AG08396 (cell line): Measurements from ENCODE around the gene RNF224.

ENCODE experiments used
- DNase-seq: peaks from one replicate; pipeline ENCODE4 v3.0.0; 2012; ENCODE audit warnings: low spot score, mixed read lengths

The RNF224 gene

DNA sequence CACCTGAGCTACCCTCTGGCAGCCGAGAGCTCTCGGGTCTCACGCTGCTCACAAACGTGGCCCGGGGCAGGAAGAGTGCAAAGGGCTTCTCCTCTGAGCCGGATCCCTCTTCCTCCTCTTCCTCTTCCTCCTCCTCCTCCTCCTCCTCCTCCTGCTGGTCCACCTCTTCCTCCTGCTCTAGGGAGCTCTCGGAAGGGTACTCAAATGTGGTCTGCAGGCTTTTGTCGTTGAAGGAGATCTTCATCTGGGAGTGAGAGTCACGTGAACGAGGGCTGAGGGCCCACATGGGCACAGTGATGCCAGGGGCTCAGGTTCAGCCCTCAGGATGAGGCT is 34.9 kb upstream of the RNF224 start:
- no peak for DNase-seq

- DNase-seq, result no peak
Measured at GRCh38 chr9:137192859-137193258, 34.4 kb upstream of the RNF224 start.

DNA sequence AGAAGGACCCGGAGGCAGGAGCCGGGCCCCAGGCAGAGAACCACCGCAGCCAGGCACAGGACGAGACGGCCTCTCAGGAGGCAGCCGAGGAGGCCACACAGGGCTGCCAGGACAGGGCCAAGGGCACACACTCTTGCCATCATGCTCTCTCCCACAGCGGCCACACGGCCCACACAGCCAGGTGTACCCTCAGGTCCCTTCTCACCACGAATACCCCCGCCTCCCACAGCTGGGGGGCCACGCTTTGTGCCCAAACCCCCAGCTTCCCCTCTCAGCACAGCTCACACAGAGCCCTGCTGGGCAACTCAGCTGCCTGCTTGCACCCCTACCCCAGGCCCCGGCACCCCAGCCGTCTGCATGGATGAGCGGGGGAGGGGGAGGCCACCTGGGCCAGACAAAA is 33.5 kb upstream of the RNF224 start:
- DNase-seq, result no peak

GRCh38 chr9:137194388-137194787 is 32.9 kb upstream of the RNF224 start:
- DNase-seq, result no peak

DNA sequence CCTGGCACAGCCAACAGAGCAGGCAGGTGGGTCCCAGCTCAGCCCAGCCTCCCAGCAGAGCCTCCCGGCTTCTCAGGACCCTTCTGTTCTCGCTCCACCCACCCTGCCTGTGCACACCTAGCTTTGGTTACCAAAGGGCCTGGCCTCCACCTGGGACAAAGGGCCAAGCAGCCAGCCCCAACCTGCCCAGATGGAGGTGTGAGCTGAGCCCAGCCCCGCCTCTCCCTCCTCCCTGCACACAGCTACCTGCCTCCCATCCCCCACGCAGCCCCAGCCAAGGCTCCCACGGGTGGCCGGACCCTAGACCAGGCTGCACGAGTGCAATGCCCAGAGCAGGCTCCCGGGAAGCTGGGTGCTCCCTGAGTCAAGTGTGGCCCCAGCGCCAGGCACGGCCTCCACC is 32.4 kb upstream of the RNF224 start:
- DNase-seq, result no peak

- DNase-seq, result no peak
Measured at GRCh38 chr9:137195525-137196220, 31.6 kb upstream of the RNF224 start.

- DNase-seq, result no peak
Measured at GRCh38 chr9:137198051-137198901, 29.0 kb upstream of the RNF224 start.

- DNase-seq, result no peak
Measured at GRCh38 chr9:137198902-137199283, 28.4 kb upstream of the RNF224 start.

DNA sequence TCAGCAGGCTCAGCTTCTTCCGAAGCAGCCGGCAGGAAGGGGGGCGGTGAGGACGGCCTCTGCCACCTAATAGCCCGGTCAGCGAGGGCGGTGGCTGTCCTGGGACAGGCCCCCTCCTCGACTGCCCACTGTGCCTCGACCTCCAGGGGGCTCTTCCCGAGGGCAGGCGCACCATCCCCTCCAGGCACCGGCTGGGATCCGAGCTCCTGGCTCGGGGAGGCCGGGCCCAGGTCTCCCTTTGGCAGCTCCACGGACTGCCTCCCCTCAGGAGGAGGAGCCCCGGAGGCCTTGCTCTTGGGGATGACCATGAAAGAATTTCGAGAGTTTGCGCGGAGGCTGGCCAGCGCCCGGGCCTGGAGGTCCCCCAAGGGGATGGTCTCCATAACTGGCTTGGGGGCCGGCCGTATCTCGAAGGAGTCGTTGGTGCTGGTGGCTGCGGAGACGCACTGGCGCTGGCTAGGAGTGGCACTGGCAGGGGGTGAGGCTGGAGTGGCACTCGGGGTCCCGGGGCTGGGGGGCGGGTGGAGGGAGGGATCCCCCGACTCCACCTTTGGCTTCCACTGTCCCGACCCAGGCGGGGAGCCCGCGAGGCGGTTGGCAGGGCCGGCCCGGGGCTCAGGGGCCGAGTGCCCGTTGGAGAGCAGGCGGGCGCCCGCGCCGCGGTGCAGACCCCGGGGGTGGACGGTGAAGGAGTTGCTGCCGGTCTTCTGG is 27.7 kb upstream of the RNF224 start:
- no peak for DNase-seq

GRCh38 chr9:137200311-137201204 is 26.7 kb upstream of the RNF224 start, which contains the start of gene TPRN:
Gene TPRN (minus strand): TSS chr9:137200741. CDS start chr9:137200711, 30 bp downstream.
- peak; percentile 100 for DNase-seq

GRCh38 chr9:137201205-137201868 is 26.0 kb upstream of the RNF224 start:
- DNase-seq, result no peak

- DNase-seq, result no peak
Measured at GRCh38 chr9:137202966-137203365, 24.3 kb upstream of the RNF224 start.

- DNase-seq, result no peak
Measured at GRCh38 chr9:137204731-137205125, 22.6 kb upstream of the RNF224 start.

GRCh38 chr9:137205126-137206069 is 21.9 kb upstream of the RNF224 start, which contains the start of the genes NDOR1 and TMEM203:
Gene NDOR1 (plus strand): TSS chr9:137205700. CDS start chr9:137205778, 78 bp downstream.
Gene TMEM203 (minus strand): TSS chr9:137205648. CDS start chr9:137205414, 234 bp downstream.
- DNase-seq, result peak; percentile 97

GRCh38 chr9:137206602-137207001 is 20.7 kb upstream of the RNF224 start:
- DNase-seq, result no peak

GRCh38 chr9:137211532-137211931 is 15.8 kb upstream of the RNF224 start:
- DNase-seq, result no peak

- DNase-seq, result no peak
Measured at GRCh38 chr9:137212520-137212919, 14.8 kb upstream of the RNF224 start.

DNA sequence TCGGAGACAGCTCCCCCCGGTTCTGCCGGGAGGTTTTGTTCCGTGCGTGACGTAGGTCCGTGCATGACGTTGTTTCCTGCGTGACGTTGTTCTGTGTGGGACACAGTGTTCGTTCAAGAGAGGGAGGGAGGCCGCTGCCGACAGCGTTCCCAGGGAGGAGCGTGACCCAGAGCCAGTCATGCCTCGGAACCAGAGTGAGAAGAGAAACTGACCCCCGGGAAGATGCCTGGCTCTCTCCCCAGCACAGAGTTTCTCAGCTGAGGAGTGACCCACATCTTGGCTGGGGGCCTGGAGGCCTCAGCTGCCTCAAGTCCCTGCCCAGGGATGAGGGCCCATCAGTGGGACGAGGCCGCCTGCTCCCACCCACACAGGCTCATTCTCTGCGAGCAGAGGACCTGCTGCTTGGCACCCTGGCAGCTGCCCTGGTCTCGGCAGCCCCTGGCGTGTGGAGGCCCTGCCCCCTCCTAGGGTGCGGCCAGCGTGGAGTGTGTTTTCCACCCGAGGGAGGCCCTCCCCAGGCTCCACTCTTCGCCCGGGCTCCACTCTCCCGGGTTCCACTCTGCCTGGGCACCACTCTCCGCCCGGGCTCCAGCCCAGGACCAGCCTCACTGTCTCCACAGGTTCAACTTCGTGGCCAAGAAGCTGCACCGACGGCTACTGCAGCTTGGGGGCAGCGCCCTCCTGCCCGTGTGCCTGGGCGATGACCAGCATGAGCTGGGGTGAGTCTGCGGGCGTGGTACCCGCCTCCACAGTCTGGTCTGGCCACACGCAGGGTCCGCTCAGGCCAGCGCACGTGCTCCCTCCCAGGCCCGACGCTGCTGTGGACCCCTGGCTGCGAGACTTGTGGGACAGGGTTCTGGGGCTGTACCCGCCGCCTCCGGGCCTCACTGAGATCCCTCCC is 13.9 kb upstream of the RNF224 start:
- DNase-seq, result no peak

DNA sequence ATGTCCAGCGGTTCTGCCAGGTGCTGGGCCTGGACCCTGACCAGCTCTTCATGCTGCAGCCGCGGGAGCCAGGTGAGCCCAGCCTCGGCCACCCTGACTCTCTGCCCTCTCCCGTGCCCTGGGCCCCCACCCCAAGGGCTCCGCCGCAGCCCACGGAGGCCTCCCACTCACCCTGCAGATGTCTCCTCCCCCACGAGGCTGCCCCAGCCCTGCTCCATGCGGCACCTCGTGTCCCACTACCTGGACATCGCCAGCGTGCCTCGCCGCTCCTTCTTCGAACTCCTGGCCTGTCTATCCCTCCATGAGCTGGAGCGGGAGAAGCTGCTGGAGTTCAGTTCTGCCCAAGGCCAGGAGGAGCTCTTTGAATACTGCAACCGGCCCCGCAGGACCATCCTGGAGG is 12.7 kb upstream of the RNF224 start:
- no peak for DNase-seq
